GM04503 (cell line): ENCODE data around the gene ICAM1.

ENCODE experiments used
- DNase-seq: peaks from one replicate; pipeline ENCODE4 v3.0.0-alpha.2; 2012; ENCODE audit warnings: low read depth

Gene ICAM1

GRCh38 chr19:10293637-10294367, 22.9 kb downstream of the ICAM1 start:
- DNase-seq = no peak

- DNase-seq = no peak
Observed at GRCh38 chr19:10294368-10294697, 23.4 kb downstream of the ICAM1 start.

GRCh38 chr19:10295305-10295846, 24.5 kb downstream of the ICAM1 start:
- no peak for DNase-seq

- DNase-seq = no peak
Observed at GRCh38 chr19:10295847-10296591, 25.1 kb downstream of the ICAM1 start.

GRCh38 chr19:10299545-10300458, 28.9 kb downstream of the ICAM1 start:
- DNase-seq = no peak

- no peak for DNase-seq
Observed at GRCh38 chr19:10305139-10305806, 34.4 kb downstream of the ICAM1 start.

GRCh38 chr19:10306327-10306726, 35.4 kb downstream of the ICAM1 start:
- DNase-seq = no peak

GRCh38 chr19:10309423-10309822, 38.5 kb downstream of the ICAM1 start, which contains the start of gene ZGLP1:
Gene ZGLP1, minus strand, starts transcription at chr19:10309815.
- no peak for DNase-seq

- no peak for DNase-seq
Observed at GRCh38 chr19:10315335-10316214, 44.7 kb downstream of the ICAM1 start, which contains the start of gene FDX2. Gene FDX2, minus strand, starts transcription at chr19:10316015. Its CDS starts 19 bp downstream, at chr19:10315996.

- no peak for DNase-seq
Observed at GRCh38 chr19:10316229-10317044, 45.5 kb downstream of the ICAM1 start.

- DNase-seq = no peak
Observed at GRCh38 chr19:10317045-10317856, 46.3 kb downstream of the ICAM1 start.

- DNase-seq = no peak
Observed at GRCh38 chr19:10317857-10318462, 47.0 kb downstream of the ICAM1 start.

GRCh38 chr19:10318807-10319682, 48.1 kb downstream of the ICAM1 start:
- DNase-seq = no peak

- no peak for DNase-seq
Observed at GRCh38 chr19:10320602-10321416, 49.9 kb downstream of the ICAM1 start.

GRCh38 chr19:10321417-10321797, 50.5 kb downstream of the ICAM1 start:
- DNase-seq = no peak
